ENCODE data around the gene DEPDC7.

- TF ChIP-seq CTCF (IDR thresholded peaks at IDR 0.05 in 2 of 3, conservative IDR thresholded peaks at IDR 0.05 in 1 of 3; ENCODE audit: insufficient read depth in 2 of 3, low read depth in 1 of 3, low read length in 3 of 3) (no peak), SREBF2 (CRISPR knock-in tag; IDR thresholded peaks at IDR 0.05) (no peak), FOXP1 (CRISPR knock-in tag; IDR thresholded peaks at IDR 0.05) (no peak)
Observed at GRCh38 chr11:33017965-33018364, 2.3 kb downstream of the DEPDC7 start.
